ENCODE measurements around the gene INPP5E. TPM values are rescaled to one million over a fixed set of nuclear protein-coding genes. Genes with fewer than 3 reads are reported as not detected.
A peak's percentile ranks its signal among the peaks of the same experiment; 100 is the strongest.

The INPP5E gene
- total and polyA plus RNA-seq, 2 experiments from 2014 or later: 5.3 to 7.1 TPM

DNA sequence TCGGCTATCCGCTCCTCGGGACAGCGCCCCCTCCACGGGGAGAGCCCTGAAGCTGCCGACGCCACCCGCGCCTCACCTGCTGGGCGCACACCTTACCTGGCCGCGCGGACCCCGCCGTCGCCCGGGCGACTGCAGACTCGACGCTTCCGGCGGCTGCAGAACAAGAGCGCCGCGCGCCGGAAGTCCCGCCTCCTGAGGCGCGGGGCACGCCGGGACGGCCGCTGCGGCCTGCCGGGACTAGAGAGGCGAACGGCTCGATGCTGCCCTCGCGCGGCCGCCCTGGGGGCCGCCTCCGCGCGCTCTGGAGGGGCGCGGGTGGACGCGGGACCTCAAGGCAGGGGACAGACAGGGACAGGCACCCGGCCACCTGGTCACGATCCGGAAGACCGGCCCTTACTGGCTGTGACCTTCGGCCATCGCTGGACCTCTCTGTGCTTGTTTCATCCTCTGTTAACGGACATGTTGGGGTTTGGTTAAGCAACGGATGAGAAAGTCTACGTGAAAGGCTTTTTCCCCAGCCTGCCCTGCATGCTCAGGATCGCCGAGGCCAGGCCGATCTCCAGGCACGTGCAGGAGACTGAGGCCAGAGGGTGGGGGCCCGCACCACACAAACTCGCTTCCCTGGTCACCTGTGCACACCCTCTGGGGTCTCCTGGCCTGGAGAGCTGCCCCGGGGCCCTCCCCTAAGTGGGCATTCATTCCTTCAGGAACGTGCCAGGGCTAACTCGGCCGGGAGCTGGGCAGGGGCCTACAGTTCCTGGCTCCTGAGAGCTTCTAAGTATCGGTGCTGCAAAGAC is 39.4 kb downstream of the INPP5E start, which contains the start of gene SNAPC4:
Gene SNAPC4 (minus strand): TSS at position 133 of the 797 bp plus-strand sequence. CDS start 1,742 bp downstream, outside the sequence.
- no peaks in the 10 kb centered on the region for H3K9me2 ChIP-seq (replicated peaks; ENCODE audit: insufficient read depth)
- H3K36me3 ChIP-seq (replicated peaks; ENCODE audit: insufficient read depth, low read depth): no peaks in the 10 kb centered on the region
- peak within 1 kb of the TSS; percentile 85 for H3K27ac ChIP-seq
- peak within 1 kb of the TSS; percentile 97 for H3K4me3 ChIP-seq
- H3K9me3 ChIP-seq (ENCODE audit: low read depth): no peaks in the 10 kb centered on the region
- no peaks in the 10 kb centered on the region for H4K20me1 ChIP-seq (ENCODE audit: insufficient read depth, poor library complexity, severe bottlenecking)
- H2AFZ ChIP-seq: peak within 1 kb of the TSS; percentile 86
- peak within 1 kb of the TSS; percentile 93 for H3K4me2 ChIP-seq
- peaks cover 11% of the 10 kb centered on the region for H3K4me1 ChIP-seq (ENCODE audit: insufficient read depth)
- H3K27me3 ChIP-seq: no peaks in the 10 kb centered on the region
- H3K79me2 ChIP-seq: peaks cover 27% of the 10 kb centered on the region
- 14% methylated on average over 65 of the region's 71 CpGs for WGBS (ENCODE audit: low lambda C conversion rate, missing lambda C conversion rate)
- DNase-seq (ENCODE audit: low spot score): peak; percentile 96
- TF ChIP-seq EZH2phosphoT487 (IDR thresholded peaks at IDR 0.05; ENCODE audit: low read depth, severe bottlenecking, unreplicated experiment) (no peak), CTCF (IDR thresholded peaks at IDR 0.05; ENCODE audit: poor library complexity) (peak; percentile 91), EZH2 (IDR thresholded peaks at IDR 0.05; ENCODE audit: borderline replicate concordance) (no peak)

DNA sequence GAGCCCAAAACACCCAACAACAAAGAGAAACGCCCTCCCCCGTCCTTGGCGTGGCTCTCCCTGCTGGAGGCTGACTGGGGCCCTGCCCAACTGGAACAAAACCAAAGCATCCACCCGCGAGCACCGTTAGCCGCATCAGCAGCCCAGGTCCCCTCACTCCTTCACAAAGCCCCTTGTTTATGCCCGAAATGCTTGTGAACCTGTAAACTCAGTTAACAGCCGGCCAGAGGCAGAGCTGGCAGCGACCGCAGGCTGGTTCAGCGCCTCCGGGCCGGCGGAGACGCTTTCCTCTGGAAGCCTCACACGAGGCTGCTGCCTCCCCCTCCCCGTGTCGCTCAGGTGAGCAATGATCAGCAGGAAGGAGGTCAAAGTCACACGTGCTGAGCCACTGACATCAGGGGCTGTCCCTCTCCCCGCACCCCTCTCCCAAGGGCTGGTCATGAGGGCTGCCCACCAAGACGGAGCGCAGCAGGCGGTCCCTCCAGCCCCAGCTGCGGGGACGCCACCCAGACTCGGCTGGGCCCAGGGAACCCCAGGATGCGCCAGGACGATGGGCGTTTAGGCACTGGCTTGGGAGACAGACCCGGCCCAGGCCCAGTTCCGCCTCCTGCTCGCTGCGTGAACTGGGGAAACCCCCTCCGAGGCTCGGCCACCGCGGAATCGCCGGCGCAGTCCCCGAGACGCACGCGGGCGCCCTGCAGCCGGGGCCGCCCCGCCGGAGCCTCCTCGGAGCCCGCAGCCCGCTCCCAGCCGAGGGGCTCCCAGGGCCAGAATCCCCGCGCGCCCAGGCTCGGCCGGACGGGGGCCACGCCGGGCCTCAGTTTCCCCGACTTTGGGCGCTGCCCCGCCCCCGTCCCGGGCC is 40.2 kb downstream of the INPP5E start:
- 3% methylated on average over 61 of the region's 67 CpGs for WGBS (ENCODE audit: low lambda C conversion rate, missing lambda C conversion rate)
- H3K27me3 ChIP-seq: no peaks in the 10 kb centered on the region
- H3K4me3 ChIP-seq: peak overlapping the region; percentile 97
- peak; percentile 67 for DNase-seq (ENCODE audit: low spot score)
- H4K20me1 ChIP-seq (ENCODE audit: insufficient read depth, poor library complexity, severe bottlenecking): no peaks in the 10 kb centered on the region
- H3K79me2 ChIP-seq: peaks cover 27% of the 10 kb centered on the region
- no peaks in the 10 kb centered on the region for H3K9me2 ChIP-seq (replicated peaks; ENCODE audit: insufficient read depth)
- peak overlapping the region; percentile 93 for H3K4me2 ChIP-seq
- H3K4me1 ChIP-seq (ENCODE audit: insufficient read depth): peaks cover 11% of the 10 kb centered on the region
- no peaks in the 10 kb centered on the region for H3K36me3 ChIP-seq (replicated peaks; ENCODE audit: insufficient read depth, low read depth)
- H3K27ac ChIP-seq: peak overlapping the region; percentile 85
- H3K9me3 ChIP-seq (ENCODE audit: low read depth): no peaks in the 10 kb centered on the region
- peak overlapping the region; percentile 86 for H2AFZ ChIP-seq
- no peak for TF ChIP-seq CTCF (IDR thresholded peaks at IDR 0.05; ENCODE audit: poor library complexity)
- no peak for TF ChIP-seq EZH2phosphoT487 (IDR thresholded peaks at IDR 0.05; ENCODE audit: low read depth, severe bottlenecking, unreplicated experiment)
- no peak for TF ChIP-seq EZH2 (IDR thresholded peaks at IDR 0.05; ENCODE audit: borderline replicate concordance)

DNA sequence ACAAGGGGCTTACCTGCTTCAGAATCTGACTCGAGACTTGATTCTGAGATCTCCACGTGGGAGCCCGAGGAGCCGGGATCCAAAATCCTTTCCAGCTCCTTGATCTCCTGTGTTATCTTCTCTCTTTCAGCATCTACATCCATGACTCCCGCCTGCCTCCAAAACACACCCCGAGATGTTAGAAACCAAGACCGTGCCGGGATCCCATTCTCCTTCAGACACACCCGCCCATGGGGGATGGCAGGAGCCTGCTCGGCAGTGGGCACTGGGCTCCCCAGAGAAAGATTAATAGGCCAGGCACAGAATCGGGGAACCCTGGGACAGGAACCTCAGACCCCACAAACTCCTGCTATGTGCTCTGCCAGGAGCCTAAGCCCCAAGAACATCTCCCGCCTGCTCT is 41.4 kb downstream of the INPP5E start:
- no peaks in the 10 kb centered on the region for H3K36me3 ChIP-seq (replicated peaks; ENCODE audit: insufficient read depth, low read depth)

More for the DNA sequence above, 41.4 kb downstream of the INPP5E start:
- 97% methylated on average over 12 of the region's 12 CpGs for WGBS (ENCODE audit: low lambda C conversion rate, missing lambda C conversion rate)
- Histone ChIP-seq H3K4me3 (no peak overlapping the region), H3K4me2 (peak overlapping the region; percentile 93), H3K27me3 (no peaks in the 10 kb centered on the region), H3K9me2 (replicated peaks; ENCODE audit: insufficient read depth) (no peaks in the 10 kb centered on the region), H3K79me2 (peaks cover 27% of the 10 kb centered on the region), H3K4me1 (ENCODE audit: insufficient read depth) (peaks cover 11% of the 10 kb centered on the region), H3K9me3 (ENCODE audit: low read depth) (no peaks in the 10 kb centered on the region), H4K20me1 (ENCODE audit: insufficient read depth, poor library complexity, severe bottlenecking) (no peaks in the 10 kb centered on the region), H3K27ac (no peak overlapping the region), H2AFZ (no peak overlapping the region)
- no peak for TF ChIP-seq EZH2phosphoT487 (IDR thresholded peaks at IDR 0.05; ENCODE audit: low read depth, severe bottlenecking, unreplicated experiment)
- no peak for TF ChIP-seq CTCF (IDR thresholded peaks at IDR 0.05; ENCODE audit: poor library complexity)
- TF ChIP-seq EZH2 (IDR thresholded peaks at IDR 0.05; ENCODE audit: borderline replicate concordance): no peak
- DNase-seq (ENCODE audit: low spot score): no peak
